PC-3 (cell line): Measurements from ENCODE around the gene MORC1.

Source experiments
- CTCF ChIP-seq: fragments of 300-600 bp; sonication (generic); conservative IDR thresholded peaks from 2 replicates; pipeline ENCODE4 v1.5.1; 2017; ENCODE audit warnings: antibody characterized with exemption, low read depth, mild to moderate bottlenecking, low read length
- EZH2 ChIP-seq: fragments of 300-600 bp; sonication (generic); IDR thresholded peaks from one replicate; pipeline ENCODE4 v1.6.1; 2017; ENCODE audit warnings: antibody characterized with exemption, mild to moderate bottlenecking, low read length; ENCODE audit not compliant: unreplicated experiment
- EZH2phosphoT487 ChIP-seq: fragments of 300-600 bp; sonication (generic); IDR thresholded peaks from 2 replicates; pipeline ENCODE4 v1.6.1; 2018; ENCODE audit warnings: mild to moderate bottlenecking, antibody characterized with exemption, low read length, borderline replicate concordance

- no peak for TF ChIP-seq EZH2phosphoT487
- TF ChIP-seq EZH2, result no peak
- TF ChIP-seq CTCF, result no peak
Observed at GRCh38 chr3:108947855-108948254, 170.1 kb downstream of the MORC1 start.
